SK-N-DZ (cell line): Measurements from ENCODE around the gene TSPAN6. TPM values are rescaled to one million over a fixed set of nuclear protein-coding genes. Genes with fewer than 3 reads are reported as not detected.

Experiments
- DNase-seq: peaks from one replicate; pipeline ENCODE4 v3.0.0-alpha.2; 2015; ENCODE audit warnings: low spot score
- polyA plus RNA-seq, 2 experiments: library from polyadenylated mRNA; depleted of rRNA; stranded (reverse); fragments of >200 nt; gene quantifications; 2 replicates each; pipeline ENCODE4 v1.2.3, GENCODE V29; 2014

The TSPAN6 gene
- 0.92 and 1.3 TPM in 2 replicates for polyA plus RNA-seq (2014; cell fraction: cytosol; rRNA removed)
- 2.7 and 2.8 TPM in 2 replicates for polyA plus RNA-seq (2014; cell fraction: nucleus; rRNA removed)

- no peak for DNase-seq
Observed at GRCh38 chrX:100636321-100636991, at the start of gene TSPAN6. TSPAN6 (minus strand) TSS chrX:100636806; CDS start chrX:100636694, 112 bp downstream.

GRCh38 chrX:100685997-100686305, 49.3 kb upstream of the TSPAN6 start:
- no peak for DNase-seq

GRCh38 chrX:100685284-100685996, 48.8 kb upstream of the TSPAN6 start:
- peak; percentile 76 for DNase-seq

GRCh38 chrX:100682939-100683338, 46.3 kb upstream of the TSPAN6 start:
- no peak for DNase-seq

- no peak for DNase-seq
Observed at GRCh38 chrX:100681599-100681998, 45.0 kb upstream of the TSPAN6 start.

GRCh38 chrX:100680756-100681155, 44.1 kb upstream of the TSPAN6 start:
- no peak for DNase-seq

- DNase-seq = no peak
Observed at GRCh38 chrX:100677611-100678181, 41.1 kb upstream of the TSPAN6 start.

- no peak for DNase-seq
Observed at GRCh38 chrX:100674705-100675104, 38.1 kb upstream of the TSPAN6 start.

- no peak for DNase-seq
Observed at GRCh38 chrX:100673397-100673953, 36.9 kb upstream of the TSPAN6 start.

- no peak for DNase-seq
Observed at GRCh38 chrX:100672966-100673365, 36.4 kb upstream of the TSPAN6 start.

GRCh38 chrX:100663642-100664041, 27.0 kb upstream of the TSPAN6 start:
- no peak for DNase-seq

- DNase-seq = no peak
Observed at GRCh38 chrX:100662796-100663195, 26.2 kb upstream of the TSPAN6 start.

GRCh38 chrX:100662170-100662569, 25.6 kb upstream of the TSPAN6 start:
- no peak for DNase-seq

GRCh38 chrX:100659431-100660137, 23.0 kb upstream of the TSPAN6 start:
- DNase-seq = no peak

- no peak for DNase-seq
Observed at GRCh38 chrX:100658941-100659381, 22.4 kb upstream of the TSPAN6 start.

GRCh38 chrX:100654261-100654660, 17.7 kb upstream of the TSPAN6 start:
- DNase-seq = peak; percentile 31

GRCh38 chrX:100652266-100652665, 15.7 kb upstream of the TSPAN6 start:
- DNase-seq = no peak

- DNase-seq = no peak
Observed at GRCh38 chrX:100650841-100651240, 14.2 kb upstream of the TSPAN6 start.

- DNase-seq = no peak
Observed at GRCh38 chrX:100649550-100650356, 13.1 kb upstream of the TSPAN6 start.

GRCh38 chrX:100648458-100649417, 12.1 kb upstream of the TSPAN6 start:
- DNase-seq = no peak
